Endothelial cell of umbilical vein (primary cell): ENCODE results near the gene BTBD2. TPM values are rescaled to one million over a fixed set of nuclear protein-coding genes. Genes with fewer than 3 reads are reported as not detected.

Experiments used
- BruUV-seq: library from RNA; stranded (reverse); fragments of 400-500 nt; replicated peaks from 2 replicates; lab custom pipeline; 2021; lab: Mats Ljungman, UMichigan
- CTCF ChIA-PET: fragments of 300-600, 350-600 bp; sonication (Branson Sonifier 250); formaldehyde crosslinking; loops from one replicate; lab custom pipeline; 2021; ENCODE audit warnings: antibody characterized with exemption, inconsistent platforms; lab: Charles Lee
- POLR2A ChIA-PET: fragments of 300-600, 350-600 bp; sonication (Branson Sonifier 250); formaldehyde crosslinking; loops from one replicate; lab custom pipeline; 2021; ENCODE audit warnings: antibody characterized with exemption, inconsistent platforms; lab: Charles Lee
- DNase-seq: peaks from one replicate; pipeline ENCODE4 v3.0.0-alpha.2; 2011; ENCODE audit warnings: low read depth, low spot score
- FAIRE-seq: peaks from 2 replicates; lab custom pipeline; 2011; peaks lifted over from hg19 to GRCh38; lab: Jason Lieb, UNC
- H2AFZ ChIP-seq: 2 replicates; pipeline ENCODE4 v1.6.0; 2012; ENCODE audit warnings: low read depth, low read length, control low read depth, inconsistent platforms
- H3K27ac ChIP-seq: 2 replicates; pipeline ENCODE4 v1.5.1; 2011; ENCODE audit warnings: low read depth, mild to moderate bottlenecking, control low read depth, low read length, moderate library complexity; ENCODE audit not compliant: insufficient read depth
- H3K27me3 ChIP-seq, 2 experiments: 2 replicates each; pipeline versions ENCODE4 v1.6.0 to v1.6.1; 2011; ENCODE audit warnings: low read length in 2 of 2, mixed read lengths in 1 of 2; ENCODE audit not compliant: control insufficient read depth in 2 of 2, insufficient read depth in 2 of 2
- H3K36me3 ChIP-seq, 2 experiments: 2 replicates in 1 of 2; 3 replicates in 1 of 2; pipeline ENCODE4 v1.5.1; 2011; ENCODE audit warnings: low read length in 2 of 2, mild to moderate bottlenecking in 1 of 2, moderate library complexity in 1 of 2; ENCODE audit not compliant: control insufficient read depth in 2 of 2, insufficient read depth in 2 of 2; ENCODE audit errors: extremely low read depth in 1 of 2
- H3K4me1 ChIP-seq: 3 replicates; pipeline ENCODE4 v1.5.1; 2011; ENCODE audit warnings: mild to moderate bottlenecking, low read length; ENCODE audit not compliant: control insufficient read depth, insufficient read depth; ENCODE audit errors: extremely low read depth
- H3K4me2 ChIP-seq: 2 replicates; pipeline ENCODE4 v1.6.1; 2011; ENCODE audit warnings: low read length, control low read depth, mixed read lengths; ENCODE audit not compliant: insufficient read depth
- H3K4me3 ChIP-seq, 3 experiments: fragments of 200-600 bp in 1 of 3; sonication (generic), shearing (Covaris generic) in 1 of 3; replicated peaks in 1 of 3; 2 replicates each; pipeline ENCODE4 v1.5.1; 2011 to 2016; ENCODE audit warnings: control low read depth in 3 of 3, low read length in 3 of 3, mild to moderate bottlenecking in 2 of 3, inconsistent platforms in 1 of 3, low read depth in 1 of 3, moderate library complexity in 1 of 3; ENCODE audit not compliant: insufficient read depth in 1 of 3
- H3K79me2 ChIP-seq: 2 replicates; pipeline ENCODE4 v1.6.0; 2012; ENCODE audit warnings: low read length, inconsistent platforms; ENCODE audit not compliant: control insufficient read depth, insufficient read depth
- H3K9ac ChIP-seq: replicated peaks from 2 replicates; pipeline ENCODE3; 2011; ENCODE audit warnings: low read length, control low read depth; ENCODE audit not compliant: insufficient read depth; ENCODE audit errors: extremely low read depth
- H3K9me1 ChIP-seq: replicated peaks from 3 replicates; pipeline ENCODE4 v1.6.0; 2011; ENCODE audit warnings: mild to moderate bottlenecking, low read length; ENCODE audit not compliant: control insufficient read depth, insufficient read depth; ENCODE audit errors: extremely low read depth
- H3K9me3 ChIP-seq: replicated peaks from 2 replicates; pipeline ENCODE4 v1.5.1; 2012; ENCODE audit warnings: low read length, inconsistent platforms; ENCODE audit not compliant: control insufficient read depth, insufficient read depth
- H4K20me1 ChIP-seq: replicated peaks from 2 replicates; pipeline ENCODE3; 2011; ENCODE audit warnings: mild to moderate bottlenecking, low read length; ENCODE audit not compliant: control insufficient read depth, insufficient read depth; ENCODE audit errors: extremely low read depth
- CTCF ChIP-seq, 2 donors: IDR thresholded peaks; 1 replicate in 1 of 2; 2 replicates in 1 of 2; pipeline ENCODE4 v1.5.1; 2011; ENCODE audit warnings: low read length in 2 of 2, mild to moderate bottlenecking in 2 of 2, moderate library complexity in 2 of 2, control low read depth in 1 of 2, inconsistent platforms in 1 of 2, low read depth in 1 of 2; ENCODE audit not compliant: insufficient read depth in 1 of 2; ENCODE audit errors: extremely low read depth in 1 of 2
- FOS ChIP-seq: IDR thresholded peaks from 2 replicates; pipeline ENCODE4 v1.6.1; 2011; ENCODE audit warnings: mild to moderate bottlenecking, low read length, moderate library complexity, borderline replicate concordance; ENCODE audit not compliant: insufficient read depth
- GATA2 ChIP-seq: IDR thresholded peaks from 2 replicates; pipeline ENCODE4 v1.7.0; 2011; ENCODE audit warnings: low read depth, mild to moderate bottlenecking, moderate library complexity, mixed read lengths, low read length; ENCODE audit not compliant: insufficient read length, insufficient read depth
- JUN ChIP-seq: IDR thresholded peaks from 2 replicates; pipeline ENCODE4 v1.6.1; 2011; ENCODE audit warnings: borderline replicate concordance, low read depth; ENCODE audit not compliant: insufficient read length, insufficient read depth
- POLR2AphosphoS5 ChIP-seq: IDR thresholded peaks from 2 replicates; pipeline ENCODE4 v1.6.1; 2012; ENCODE audit warnings: low read depth, mild to moderate bottlenecking, control low read depth, low read length, moderate library complexity; ENCODE audit not compliant: insufficient read depth
- dilution Hi-C: fragments of 300-500 bp; cut with MboI; formaldehyde crosslinking; loops from one replicate; pipeline ENCODE4 v1.15.0; 2019; ENCODE audit warnings: low sequenced_read_pairs; ENCODE audit not compliant: extremely low pct_ligation_motif_present
- intact Hi-C: fragments of 100-400 bp; cut with micrococcal nuclease; formaldehyde crosslinking; loops from one replicate; pipeline ENCODE4 v1.10.0; 2022
- polyA plus RNA-seq, 4 experiments: library from polyadenylated mRNA; depleted of rRNA in 3 of 4; stranded (reverse) in 3 of 4; unstranded in 1 of 4; fragments of >200 nt; gene quantifications; 2 replicates each; pipeline versions ENCODE4 v1.2.1 to v1.2.3, GENCODE V29; 2011 to 2012; ENCODE audit warnings: missing spikeins in 1 of 4
- total RNA-seq: library from RNA; stranded (reverse); gene quantifications from 2 replicates; pipeline ENCODE4 v1.2.3, GENCODE V29; 2021

BTBD2 gene
- total and polyA plus RNA-seq, 2 donors (not counting 3 experiments of a cell fraction or from before 2014, with no cell fraction given): 59.2 to 78.2 TPM

DNA sequence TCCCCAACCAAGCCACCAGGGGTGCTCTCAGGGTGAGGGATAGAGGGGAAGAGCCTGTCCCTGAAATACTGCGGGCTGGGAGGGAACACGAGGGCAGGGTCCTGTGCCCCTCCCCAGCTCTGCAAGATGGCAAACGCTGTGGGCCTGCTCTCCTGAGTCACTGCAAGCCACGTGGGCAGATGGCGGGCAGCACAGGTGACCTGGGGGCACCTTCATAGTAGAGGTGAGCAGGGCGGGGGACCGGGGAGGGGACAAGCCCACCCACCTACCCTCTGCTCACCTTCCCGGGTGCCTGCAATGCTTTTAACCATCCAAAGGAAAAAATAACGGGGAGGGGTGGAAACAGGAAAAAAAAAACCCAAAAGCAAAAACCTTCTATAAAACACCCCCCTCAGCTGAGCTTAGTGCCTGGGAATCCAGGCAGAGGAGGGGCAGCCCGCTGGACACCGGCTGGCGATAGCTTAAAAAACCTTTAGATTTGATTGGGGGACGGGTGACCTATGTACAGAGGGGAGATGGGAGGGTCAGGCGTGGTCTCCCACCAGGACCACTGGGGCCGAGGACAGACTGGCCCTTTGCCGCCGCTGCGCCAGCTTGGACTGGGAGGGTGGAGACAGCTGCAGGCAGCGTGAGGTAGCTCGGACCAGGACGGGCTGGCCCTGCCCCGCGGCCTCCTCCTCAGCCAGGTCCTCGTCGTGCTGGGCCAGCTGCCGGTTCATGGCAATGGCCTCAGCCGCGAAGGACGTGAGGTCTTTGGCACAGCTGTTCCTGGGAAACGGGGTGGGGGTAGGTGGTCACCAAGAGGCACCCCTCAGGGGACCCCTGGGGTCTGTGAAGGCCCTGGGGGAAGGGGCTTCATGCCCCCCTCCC is 23.8 kb upstream of the BTBD2 start:
- Histone ChIP-seq H4K20me1 (no peaks in the 10 kb centered on the region), H3K27ac (no peak overlapping the region), H3K36me3 (peaks cover 0 to 46% of the 10 kb centered on the region in 2 experiments), H3K9ac (no peak overlapping the region), H3K9me3 (no peaks in the 10 kb centered on the region), H2AFZ (no peak overlapping the region), H3K79me2 (peaks cover 2% of the 10 kb centered on the region), H3K27me3 (no peaks in the 10 kb centered on the region), H3K9me1 (no peaks in the 10 kb centered on the region), H3K4me2 (no peak overlapping the region), H3K4me3 (no peak overlapping the region), H3K4me1 (peaks cover 14% of the 10 kb centered on the region)
- dilution Hi-C loops: no loop called here
- no peak for FAIRE-seq
- BruUV-seq: no TSS peak
- POLR2A ChIA-PET: no interaction called here
- intact Hi-C loops: no loop called here
- TF ChIP-seq JUN (no peak), FOS (no peak)
- no peak for DNase-seq
- CTCF ChIA-PET: interaction anchor here (1.4 kb wide), 1 partner anchor 10 kb away, joined by 4 read pairs; no protein-coding TSS in a partner anchor

- Histone ChIP-seq H3K79me2 (peaks cover 2% of the 10 kb centered on the region), H3K9me1 (no peaks in the 10 kb centered on the region), H3K36me3 (peaks cover 0 to 45% of the 10 kb centered on the region in 2 experiments), H3K9ac (no peak overlapping the region), H3K4me3 (no peak overlapping the region), H4K20me1 (no peaks in the 10 kb centered on the region), H3K9me3 (no peaks in the 10 kb centered on the region), H3K27ac (no peak overlapping the region), H3K27me3 (no peaks in the 10 kb centered on the region), H3K4me2 (no peak overlapping the region), H2AFZ (no peak overlapping the region), H3K4me1 (peaks cover 14% of the 10 kb centered on the region)
- DNase-seq: no peak
- BruUV-seq: no TSS peak
- POLR2A ChIA-PET: no interaction called here
- dilution Hi-C loops: no loop called here
- TF ChIP-seq GATA2 (no peak), CTCF (IDR thresholded peaks at IDR 0.05; ENCODE audit: extremely low read depth in 1 of 2, insufficient read depth in 1 of 2, low read depth in 1 of 2, low read length in 2 of 2) (no peak), POLR2AphosphoS5 (no peak)
- CTCF ChIA-PET: no interaction called here
- FAIRE-seq: no peak
- intact Hi-C loops: no loop called here
Observed at GRCh38 chr19:2038284-2039088, 23.0 kb upstream of the BTBD2 start.
